Type B pancreatic cell (in vitro differentiated cells): ENCODE results near the gene TBL1X. TPM values are rescaled to one million over a fixed set of nuclear protein-coding genes. Genes with fewer than 3 reads are reported as not detected.

Source experiments
- DNase-seq: peaks from one replicate; pipeline ENCODE4 v3.0.0; 2021; ENCODE audit warnings: mixed read lengths; ENCODE audit not compliant: unreplicated experiment; ENCODE audit errors: extremely low spot score
- H3K27ac Mint-ChIP-seq: 2 replicates; pipeline ENCODE4 v1.8.0; 2021; ENCODE audit warnings: mild to moderate bottlenecking, mixed read lengths
- H3K27me3 Mint-ChIP-seq: 2 replicates; pipeline ENCODE4 v1.8.0; 2021; ENCODE audit warnings: mixed read lengths
- H3K36me3 Mint-ChIP-seq: 2 replicates; pipeline ENCODE4 v1.8.0; 2021; ENCODE audit warnings: mixed read lengths
- H3K4me1 Mint-ChIP-seq: one replicate; pipeline ENCODE4 v1.8.0; 2021; ENCODE audit warnings: mixed read lengths; ENCODE audit not compliant: unreplicated experiment
- H3K4me3 Mint-ChIP-seq: 2 replicates; pipeline ENCODE4 v1.8.0; 2021; ENCODE audit warnings: mild to moderate bottlenecking, mixed read lengths
- H3K9me3 Mint-ChIP-seq: 2 replicates; pipeline ENCODE4 v1.8.0; 2021; ENCODE audit warnings: mixed read lengths
- CTCF ChIP-seq: fragments of 200-600 bp; sonication (generic); conservative IDR thresholded peaks from 2 replicates; pipeline ENCODE4 v1.5.0; 2021; ENCODE audit warnings: antibody characterized with exemption, mild to moderate bottlenecking
- total RNA-seq: library from RNA; stranded (reverse); gene quantifications from 2 replicates; pipeline ENCODE4 v1.2.1, GENCODE V29; 2021; ENCODE audit warnings: low replicate concordance

The TBL1X gene
- total RNA-seq, 1 donor from 2014 or later, result 41.3 TPM

- TF ChIP-seq CTCF, result peak; percentile 84
- Mint-ChIP-seq H3K36me3 (peaks cover 25% of the 10 kb centered on the region), H3K27ac (peak overlapping the region; percentile 77), H3K27me3 (no peaks in the 10 kb centered on the region), H3K4me1 (peaks cover 5% of the 10 kb centered on the region), H3K4me3 (peak overlapping the region; percentile 56), H3K9me3 (peaks cover 1% of the 10 kb centered on the region)
- peak; percentile 77 for DNase-seq
Observed at GRCh38 chrX:9708923-9709553, 244.2 kb downstream of the TBL1X start.

GRCh38 chrX:9710332-9710731, 245.5 kb downstream of the TBL1X start:
- Mint-ChIP-seq H3K4me3 (no peak overlapping the region), H3K27ac (no peak overlapping the region), H3K4me1 (peaks cover 5% of the 10 kb centered on the region), H3K36me3 (peaks cover 22% of the 10 kb centered on the region), H3K9me3 (peaks cover 5% of the 10 kb centered on the region), H3K27me3 (no peaks in the 10 kb centered on the region)
- TF ChIP-seq CTCF, result no peak
- no peak for DNase-seq

- H3K4me1 Mint-ChIP-seq, result no peaks in the 10 kb centered on the region
- no peak overlapping the region for H3K27ac Mint-ChIP-seq
- DNase-seq, result no peak
- TF ChIP-seq CTCF, result no peak
- H3K27me3 Mint-ChIP-seq, result no peaks in the 10 kb centered on the region
- H3K4me3 Mint-ChIP-seq, result no peak overlapping the region
- H3K9me3 Mint-ChIP-seq, result peaks cover 30% of the 10 kb centered on the region
- peaks cover 55% of the 10 kb centered on the region for H3K36me3 Mint-ChIP-seq
Observed at GRCh38 chrX:9717376-9717775, 252.5 kb downstream of the TBL1X start.

GRCh38 chrX:9724711-9725110, 259.9 kb downstream of the TBL1X start:
- Mint-ChIP-seq H3K9me3 (peaks cover 42% of the 10 kb centered on the region), H3K4me3 (no peak overlapping the region), H3K27ac (no peak overlapping the region), H3K4me1 (no peaks in the 10 kb centered on the region), H3K27me3 (no peaks in the 10 kb centered on the region), H3K36me3 (peaks cover 28% of the 10 kb centered on the region)
- TF ChIP-seq CTCF, result no peak
- no peak for DNase-seq

- Mint-ChIP-seq H3K4me1 (no peaks in the 10 kb centered on the region), H3K36me3 (peaks cover 3% of the 10 kb centered on the region), H3K4me3 (no peak overlapping the region), H3K9me3 (peaks cover 19% of the 10 kb centered on the region), H3K27ac (no peak overlapping the region), H3K27me3 (no peaks in the 10 kb centered on the region)
- no peak for TF ChIP-seq CTCF
- DNase-seq, result no peak
Observed at GRCh38 chrX:9728261-9728660, 263.4 kb downstream of the TBL1X start.
